ENCODE results near the gene PTPN3.

- TF ChIP-seq CTCF (IDR thresholded peaks at IDR 0.05) (no peak), REST (IDR thresholded peaks at IDR 0.05; ENCODE audit: insufficient read depth in 1 of 2, low read depth in 2 of 2, low read length in 1 of 2) (no peak)
Observed at GRCh38 chr9:109537288-109537687, 39.2 kb upstream of the PTPN3 start.
